Pancreas (tissue), 10 donors: ENCODE results near the gene SPTLC2. TPM values are rescaled to one million over a fixed set of nuclear protein-coding genes. Genes with fewer than 3 reads are reported as not detected.

ENCODE experiments used
- ATAC-seq, 4 donors: fragments of 200-7000 bp; cut with Tn5 transposase; one replicate each; pipeline versions ENCODE4 v1.8.0 to v1.9.1; 2020; ENCODE audit warnings: mild to moderate bottlenecking in 4 of 4, moderate library complexity in 4 of 4
- DNase-seq, 6 donors: peaks; one replicate each; pipeline ENCODE4 v3.0.0-alpha.2; 2020
- FAIRE-seq: peaks from 2 replicates; lab custom pipeline; 2012; peaks lifted over from hg19 to GRCh38; lab: Jason Lieb, UNC
- H3K27ac ChIP-seq, 4 donors: fragments of 200-600 bp; sonication (generic); 1 replicate in 3 of 4; 2 replicates in 1 of 4; pipeline versions ENCODE4 v1.5.0 to v1.8.0; 2020
- H3K27me3 ChIP-seq, 4 donors: fragments of 200-600 bp; one replicate each; pipeline ENCODE4 v1.8.0; 2021
- H3K36me3 ChIP-seq, 3 donors: fragments of 200-600 bp; sonication (generic) in 1 of 3; one replicate each; pipeline versions ENCODE4 v1.5.0 to v1.8.0; 2020 to 2021
- H3K4me1 ChIP-seq, 3 donors: fragments of 200-600 bp; one replicate each; pipeline ENCODE4 v1.8.0; 2021
- H3K4me3 ChIP-seq, 4 donors: fragments of 200-600 bp; sonication (generic) in 2 of 4; one replicate each; pipeline versions ENCODE4 v1.5.0 to v1.8.0; 2020 to 2021
- H3K9me3 ChIP-seq, 4 donors: fragments of 200-600 bp; one replicate each; pipeline ENCODE4 v1.8.0; 2021
- CTCF ChIP-seq, 4 donors: fragments of 200-600 bp; sonication (generic) in 3 of 4; IDR thresholded peaks; one replicate each; pipeline versions ENCODE4 v1.5.0 to v1.8.0; 2021; ENCODE audit warnings: antibody characterized with exemption in 4 of 4
- WGBS, 2 donors: extraction: QIAGEN DNeasy Blood & Tissue Kit; methylation state at CpG; one replicate each; pipeline ENCODE4 v1.1.7; 2013; 5-methylcytosine and 5-hydroxymethylcytosine counted together
- intact Hi-C, 3 donors: fragments of 100-400 bp; cut with DNase I; formaldehyde crosslinking; loops; one replicate each; pipeline versions ENCODE4 v1.11.1 to v1.14.2; 2022
- polyA plus RNA-seq, 2 donors: library from polyadenylated mRNA; stranded (reverse); fragments of 200-250 nt; gene quantifications; one replicate each; pipeline ENCODE4 v1.2.3, GENCODE V29; 2013
- total RNA-seq, 6 donors: library from RNA; stranded (reverse); fragmentation: NEBNext Ultra II Directional in 4 of 6; extraction: Animal tissue kit (Norgen Biotek cat#: 25700) in 4 of 6; gene quantifications; one replicate each; pipeline versions ENCODE4 v1.2.1 to v1.2.4, GENCODE V29; 2021 to 2023
- donor health status: healthy with polysubstance abuse.
- donor health status: DM: no; HTN: no; CAD: no; lungs with moderate emphysema.
- donor health status: DM: no; HTN: no; CAD: no.
- donor health status: control.
- donor health status: control.
- donor health status: Bipolar disorder and iron deficiency.
- donor health status: DM: yes; HTN: yes; CAD: no.
- donor health status: DM: no; HTN: no; CAD: no.
- donor health status: DM: no; HTN: no; CAD: no.
- donor health status: DM: yes; HTN: yes; CAD: no.

Gene SPTLC2
- total and polyA plus RNA-seq, 8 donors, result 3.2 to 19.4 (median 8.7) TPM

DNA sequence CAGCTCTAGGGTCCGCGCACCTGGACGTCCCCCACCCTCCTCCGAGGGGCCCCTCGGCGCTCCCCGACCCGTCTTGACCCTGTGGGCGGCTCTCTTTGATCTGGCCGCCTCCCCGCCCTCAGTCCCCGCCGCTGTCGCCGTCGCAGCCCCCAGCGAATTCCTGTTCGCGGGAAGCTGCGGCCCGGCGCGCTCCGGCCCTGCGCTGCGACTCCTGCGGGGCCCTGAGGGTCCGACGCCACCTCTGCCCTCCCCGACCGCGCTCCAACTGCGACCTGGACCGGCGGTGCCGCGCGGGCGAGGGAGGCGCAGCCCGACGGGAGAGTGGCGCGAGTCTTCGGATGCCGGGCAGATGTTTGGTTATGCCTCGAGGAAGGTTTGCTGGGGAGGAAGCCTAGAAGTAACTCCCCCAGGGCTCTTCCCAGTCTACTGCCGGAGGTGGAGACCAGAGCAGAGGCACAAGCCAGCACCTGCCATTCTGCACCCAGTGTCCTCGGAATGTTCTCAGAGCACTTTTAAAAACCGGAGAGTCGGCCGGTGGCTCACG lies 117.4 kb downstream of the SPTLC2 start:
- DNase-seq (no peak), FAIRE-seq (no peak), ATAC-seq (peak; percentile 17 to 44 (median 24))
- no peaks in the 10 kb centered on the region for H3K4me1 ChIP-seq
- no peaks in the 10 kb centered on the region for H3K9me3 ChIP-seq
- peak overlapping the region; percentile 33 to 65 (median 39) for H3K4me3 ChIP-seq
- no peaks in the 10 kb centered on the region for H3K27me3 ChIP-seq
- WGBS, 2 donors, result 2 to 5% methylated on average over 29 to 53 of the region's 53 CpGs
- H3K36me3 ChIP-seq, result no peaks in the 10 kb centered on the region
- no peak overlapping the region for H3K27ac ChIP-seq
- intact Hi-C loops, result no loop called here
- no peak for TF ChIP-seq CTCF (IDR thresholded peaks at IDR 0.05)

- Histone ChIP-seq H3K36me3 (no peaks in the 10 kb centered on the region), H3K4me3 (peak within 1 kb of the TSS; percentile 33 to 65 (median 39)), H3K27me3 (no peaks in the 10 kb centered on the region), H3K9me3 (no peaks in the 10 kb centered on the region), H3K27ac (no peak within 1 kb of the TSS), H3K4me1 (no peaks in the 10 kb centered on the region)
- 3% methylated on average over 72 to 104 of the region's 104 CpGs for WGBS, 2 donors
- no peak for FAIRE-seq
- ATAC-seq, result peak; percentile 64 to 90 (median 85)
- DNase-seq, result peak in 4 of 6 donors; percentile 9 to 73 (median 46)
- TF ChIP-seq CTCF (IDR thresholded peaks at IDR 0.05), result no peak
- intact Hi-C loops, result no loop called here
Observed at GRCh38 chr14:77498120-77498979, 118.1 kb downstream of the SPTLC2 start, which contains the start of gene ISM2. ISM2 (minus strand) TSS chr14:77498816; CDS start chr14:77498793, 23 bp downstream.

DNA sequence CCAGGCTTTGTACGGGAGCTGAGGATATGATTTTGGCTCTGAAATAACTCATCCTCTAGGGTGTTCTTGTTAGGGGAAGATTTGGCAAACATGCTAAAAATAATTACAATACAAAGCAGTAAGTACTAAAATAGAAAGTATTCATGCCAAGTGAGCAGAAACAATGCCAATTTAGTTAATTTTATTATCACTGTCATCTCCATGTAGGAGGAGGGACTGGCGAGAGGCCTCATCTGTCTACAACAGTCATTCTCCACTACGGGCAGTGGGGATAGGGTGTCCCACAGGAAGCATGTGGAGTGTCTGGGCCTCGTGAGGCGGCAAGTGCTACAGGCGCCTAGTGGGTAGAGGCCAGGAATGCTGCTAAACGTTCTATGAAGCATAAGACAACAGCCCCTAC lies 121.1 kb downstream of the SPTLC2 start:
- WGBS, 2 donors, result 80 to 81% methylated on average over 7 of the region's 7 CpGs

DNA sequence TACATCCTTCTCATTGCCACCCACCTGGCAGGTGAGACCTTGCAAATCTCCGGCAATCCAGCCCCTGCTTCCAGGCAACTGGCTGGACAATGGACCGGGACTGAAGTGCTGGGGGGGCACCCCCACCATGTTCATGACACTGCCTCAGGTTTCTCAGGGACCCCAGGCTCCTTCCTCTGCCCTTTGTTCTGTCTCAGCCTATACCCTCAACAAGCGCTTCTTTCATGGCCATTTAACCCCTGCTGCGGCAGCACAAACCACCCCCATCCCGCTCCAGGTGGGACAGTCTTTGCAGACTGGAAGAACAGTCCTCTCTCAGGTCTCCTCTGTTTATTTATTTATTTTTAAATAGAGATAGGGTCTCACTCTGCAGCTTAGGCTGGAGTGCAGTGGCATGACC lies 125.4 kb downstream of the SPTLC2 start:
- ATAC-seq, result no peak
- Histone ChIP-seq H3K27ac (no peak overlapping the region), H3K27me3 (no peaks in the 10 kb centered on the region), H3K4me3 (no peak overlapping the region), H3K9me3 (no peaks in the 10 kb centered on the region), H3K36me3 (no peaks in the 10 kb centered on the region), H3K4me1 (no peaks in the 10 kb centered on the region)
- intact Hi-C loops, result no loop called here
- no peak for FAIRE-seq
- no peak for TF ChIP-seq CTCF (IDR thresholded peaks at IDR 0.05)
- WGBS, 2 donors, result 84 to 88% methylated on average over 5 of the region's 5 CpGs
- no peak for DNase-seq

More for the DNA sequence above, 121.1 kb downstream of the SPTLC2 start:
- DNase-seq, result no peak
- no peak for ATAC-seq
- Histone ChIP-seq H3K27me3 (no peaks in the 10 kb centered on the region), H3K27ac (no peak overlapping the region), H3K4me3 (no peak overlapping the region), H3K9me3 (no peaks in the 10 kb centered on the region), H3K36me3 (no peaks in the 10 kb centered on the region), H3K4me1 (no peaks in the 10 kb centered on the region)
- no peak for FAIRE-seq
- no peak for TF ChIP-seq CTCF (IDR thresholded peaks at IDR 0.05)
- intact Hi-C loops, result no loop called here
